K562 (cell line): ENCODE results near the gene LRMDA. TPM values are rescaled to one million over a fixed set of nuclear protein-coding genes. Genes with fewer than 3 reads are reported as not detected.

Experiments used
- CEBPG ChIP-seq, 3 experiments: fragments of 200-800 bp in 1 of 3; sonication (Bioruptor generic) in 1 of 3; sonication (generic) in 1 of 3; formaldehyde crosslinking in 1 of 3; IDR thresholded peaks in 2 of 3; conservative IDR thresholded peaks in 1 of 3; 2 replicates each; pipeline versions ENCODE4 v1.6.1 to v1.8.0; 2016 to 2022; ENCODE audit warnings: missing compliant biosample characterization in 2 of 3, missing genetic modification characterization in 2 of 3, mild to moderate bottlenecking in 1 of 3, missing genetic modification reagents in 1 of 3
- CREB5 ChIP-seq: fragments of 250-450 bp; sonication (Bioruptor Pico); IDR thresholded peaks from 2 replicates; pipeline ENCODE4 v1.5.0; 2020; ENCODE audit warnings: mild to moderate bottlenecking
- EHMT2 ChIP-seq: fragments of 450-650 bp; IDR thresholded peaks from 2 replicates; pipeline ENCODE4 v1.6.1; 2018; ENCODE audit warnings: antibody characterized with exemption
- EP300 ChIP-seq: IDR thresholded peaks from 2 replicates; pipeline ENCODE4 v1.6.1; 2012; ENCODE audit warnings: low read length, improper control_type of control experiment
- ID3 ChIP-seq, 2 experiments: fragments of 250-450 bp in 1 of 2; fragments of 450-650 bp in 1 of 2; sonication (Bioruptor Pico) in 1 of 2; IDR thresholded peaks; 2 replicates each; pipeline versions ENCODE4 v1.6.1 to v1.8.0; 2016 to 2021; ENCODE audit warnings: mild to moderate bottlenecking in 2 of 2, moderate library complexity in 2 of 2, missing compliant biosample characterization in 1 of 2, missing genetic modification characterization in 1 of 2
- KDM4B ChIP-seq, 2 experiments: fragments of 450-650 bp in 1 of 2; sonication (generic) in 1 of 2; IDR thresholded peaks; 2 replicates each; pipeline ENCODE4 v1.6.1; 2016 to 2017; ENCODE audit warnings: borderline replicate concordance in 2 of 2, antibody characterized with exemption in 1 of 2, low read depth in 1 of 2, mild to moderate bottlenecking in 1 of 2
- LEF1 ChIP-seq: fragments of 450-650 bp; IDR thresholded peaks from 2 replicates; pipeline ENCODE4 v1.6.1; 2016; ENCODE audit warnings: mild to moderate bottlenecking
- NCOA4 ChIP-seq: fragments of 450-650 bp; IDR thresholded peaks from 2 replicates; pipeline ENCODE4 v1.6.1; 2018; ENCODE audit warnings: mild to moderate bottlenecking; ENCODE audit not compliant: partially characterized antibody
- NR2C1 ChIP-seq, 2 experiments: fragments of 450-650 bp; IDR thresholded peaks; 2 replicates each; pipeline ENCODE4 v1.6.1; 2017; ENCODE audit warnings: mild to moderate bottlenecking in 2 of 2, antibody characterized with exemption in 1 of 2, inconsistent platforms in 1 of 2, missing compliant biosample characterization in 1 of 2, missing genetic modification characterization in 1 of 2
- PTBP1 ChIP-seq: fragments of 200-400 bp; formaldehyde crosslinking; IDR thresholded peaks from 2 replicates; pipeline ENCODE4 v1.6.1; 2017; ENCODE audit warnings: low read depth, low read length
- RCOR1 ChIP-seq, 2 experiments: IDR thresholded peaks; 2 replicates each; pipeline ENCODE4 v1.6.1; 2012; ENCODE audit warnings: low read depth in 2 of 2, low read length in 2 of 2, borderline replicate concordance in 1 of 2, improper control_type of control experiment in 1 of 2
- SPI1 ChIP-seq: IDR thresholded peaks from 2 replicates; pipeline ENCODE4 v1.6.1; 2011; ENCODE audit warnings: low read depth, low read length, control low read depth, borderline replicate concordance
- STAT5A ChIP-seq: IDR thresholded peaks from 2 replicates; pipeline ENCODE4 v1.6.1; 2012; ENCODE audit warnings: low read length, inconsistent platforms, borderline replicate concordance
- TCF7 ChIP-seq: sonication (generic); IDR thresholded peaks from 2 replicates; pipeline ENCODE4 v1.6.1; 2016; ENCODE audit warnings: antibody characterized with exemption, borderline replicate concordance
- XRCC3 ChIP-seq: fragments of 450-650 bp; IDR thresholded peaks from 2 replicates; pipeline ENCODE4 v1.6.1; 2017; ENCODE audit warnings: mild to moderate bottlenecking, moderate library complexity
- ZFP36 ChIP-seq: fragments of 150-350 bp; IDR thresholded peaks from 2 replicates; pipeline ENCODE4 v1.6.1; 2018; ENCODE audit warnings: low read length, low read depth; ENCODE audit not compliant: partially characterized antibody
- ZNF766 ChIP-seq: fragments of 200-800 bp; sonication (Bioruptor generic); conservative IDR thresholded peaks from 2 replicates; pipeline ENCODE4 v1.6.1; 2016; ENCODE audit warnings: missing genetic modification characterization, missing compliant biosample characterization
- polyA plus RNA-seq, 8 experiments: library from polyadenylated mRNA; depleted of rRNA in 4 of 8; stranded (reverse) in 5 of 8; unstranded in 3 of 8; fragments of >200 nt; fragmentation: Nextera tagmentation in 2 of 8; fragmentation: Illumina TruSeq in 1 of 8; extraction: Ambion mirVana in 2 of 8; extraction: Trizol in 1 of 8; gene quantifications; 2 replicates each; pipeline versions ENCODE4 v1.2.1 to v1.2.3, GENCODE V29; 2011 to 2014; ENCODE audit warnings: inconsistent platforms in 1 of 8, missing spikeins in 1 of 8
- total RNA-seq, 7 experiments: library from RNA; depleted of rRNA in 6 of 7; stranded (reverse); fragments of >200 nt in 6 of 7; fragmentation: Illumina TruSeq in 2 of 7; extraction: Trizol in 2 of 7; gene quantifications; 2 replicates each; pipeline versions ENCODE4 v1.2.1 to v1.2.3, GENCODE V29; 2011 to 2021; ENCODE audit warnings: low replicate concordance in 1 of 7
- TF ChIP-seq, protein P1 (sequence below): sonication (generic); formaldehyde crosslinking; IDR thresholded peaks from 2 replicates; pipeline ENCODE4 v1.5.0; 2020; ENCODE audit warnings: missing genetic modification reagents
- TF ChIP-seq, protein P2 (sequence below): sonication (generic); formaldehyde crosslinking; IDR thresholded peaks from 2 replicates; pipeline ENCODE4 v1.8.0; 2022; ENCODE audit warnings: mild to moderate bottlenecking, missing genetic modification reagents

LRMDA gene
- total and polyA plus RNA-seq, 9 of the 15 experiments (the other 6 are each of a cell fraction or from before 2014, with no cell fraction given): 0.25 TPM; not detected in 8

DNA sequence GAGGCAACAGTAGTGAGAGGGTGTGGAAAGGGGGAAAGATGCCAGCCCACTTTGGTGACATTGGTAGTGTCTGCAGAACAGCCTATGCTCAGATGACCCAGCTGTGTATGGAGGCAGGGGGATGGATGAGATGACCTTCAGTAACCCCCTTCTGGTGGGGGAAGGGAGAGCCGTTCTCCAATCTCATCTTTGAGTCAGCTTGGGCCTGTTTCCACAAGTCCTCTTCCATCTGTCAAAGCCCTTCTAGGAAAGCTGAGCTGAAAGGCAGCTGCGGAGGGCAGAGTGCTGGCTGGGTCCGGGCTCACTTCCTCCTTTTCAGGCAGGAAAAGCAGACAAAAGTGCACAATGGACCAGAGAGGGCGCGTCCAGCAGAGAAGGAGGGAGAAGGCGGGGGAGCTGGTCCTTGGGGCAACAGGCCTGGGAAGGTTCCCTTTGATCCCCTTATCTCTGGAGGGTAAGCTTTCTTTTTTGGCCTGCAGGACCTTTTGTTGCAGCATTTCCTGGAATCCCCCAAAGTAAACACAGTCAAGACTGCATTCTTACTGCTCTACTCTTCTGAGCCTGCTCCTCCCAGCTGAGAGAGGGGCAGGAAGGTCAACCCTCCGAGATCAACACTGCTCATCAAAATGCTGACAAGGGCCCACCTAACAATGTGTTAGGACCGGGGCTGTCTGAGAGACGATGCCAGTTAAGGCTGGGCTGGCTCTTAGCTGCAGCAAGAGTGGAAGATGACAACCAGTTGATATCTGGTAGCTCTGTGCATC, 1.2 kb upstream of the LRMDA start (continued):
- TF ChIP-seq KDM4B (IDR thresholded peaks at IDR 0.05; ENCODE audit: borderline replicate concordance in 2 of 2, low read depth in 1 of 2): peak in 1 of 2 experiments; percentile 34; a peak in 1 of 4 replicates
- TF ChIP-seq CREB5 (CRISPR knock-in tag): no peak
- no peak for TF ChIP-seq XRCC3
- peak; percentile 41 for TF ChIP-seq EP300
- TF ChIP-seq, protein P1, sequence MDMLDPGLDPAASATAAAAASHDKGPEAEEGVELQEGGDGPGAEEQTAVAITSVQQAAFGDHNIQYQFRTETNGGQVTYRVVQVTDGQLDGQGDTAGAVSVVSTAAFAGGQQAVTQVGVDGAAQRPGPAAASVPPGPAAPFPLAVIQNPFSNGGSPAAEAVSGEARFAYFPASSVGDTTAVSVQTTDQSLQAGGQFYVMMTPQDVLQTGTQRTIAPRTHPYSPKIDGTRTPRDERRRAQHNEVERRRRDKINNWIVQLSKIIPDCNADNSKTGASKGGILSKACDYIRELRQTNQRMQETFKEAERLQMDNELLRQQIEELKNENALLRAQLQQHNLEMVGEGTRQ: no peak
- TF ChIP-seq PTBP1: no peak
- 0 out of 2 replicates have a peak, but pooled peaks have one; percentile 21 for TF ChIP-seq ZNF766
- no peak for TF ChIP-seq CEBPG (CRISPR knock-in tag; IDR thresholded peaks at IDR 0.05)
- 0 out of 4 replicates have a peak, but pooled peaks of 1 of the 2 experiments have one; percentile 28 for TF ChIP-seq CEBPG (tag; conservative IDR thresholded peaks at IDR 0.05 in 1 of 2, IDR thresholded peaks at IDR 0.05 in 1 of 2)
- peak; percentile 50 for TF ChIP-seq ZFP36
- no peak for TF ChIP-seq NCOA4
- TF ChIP-seq, protein P2, sequence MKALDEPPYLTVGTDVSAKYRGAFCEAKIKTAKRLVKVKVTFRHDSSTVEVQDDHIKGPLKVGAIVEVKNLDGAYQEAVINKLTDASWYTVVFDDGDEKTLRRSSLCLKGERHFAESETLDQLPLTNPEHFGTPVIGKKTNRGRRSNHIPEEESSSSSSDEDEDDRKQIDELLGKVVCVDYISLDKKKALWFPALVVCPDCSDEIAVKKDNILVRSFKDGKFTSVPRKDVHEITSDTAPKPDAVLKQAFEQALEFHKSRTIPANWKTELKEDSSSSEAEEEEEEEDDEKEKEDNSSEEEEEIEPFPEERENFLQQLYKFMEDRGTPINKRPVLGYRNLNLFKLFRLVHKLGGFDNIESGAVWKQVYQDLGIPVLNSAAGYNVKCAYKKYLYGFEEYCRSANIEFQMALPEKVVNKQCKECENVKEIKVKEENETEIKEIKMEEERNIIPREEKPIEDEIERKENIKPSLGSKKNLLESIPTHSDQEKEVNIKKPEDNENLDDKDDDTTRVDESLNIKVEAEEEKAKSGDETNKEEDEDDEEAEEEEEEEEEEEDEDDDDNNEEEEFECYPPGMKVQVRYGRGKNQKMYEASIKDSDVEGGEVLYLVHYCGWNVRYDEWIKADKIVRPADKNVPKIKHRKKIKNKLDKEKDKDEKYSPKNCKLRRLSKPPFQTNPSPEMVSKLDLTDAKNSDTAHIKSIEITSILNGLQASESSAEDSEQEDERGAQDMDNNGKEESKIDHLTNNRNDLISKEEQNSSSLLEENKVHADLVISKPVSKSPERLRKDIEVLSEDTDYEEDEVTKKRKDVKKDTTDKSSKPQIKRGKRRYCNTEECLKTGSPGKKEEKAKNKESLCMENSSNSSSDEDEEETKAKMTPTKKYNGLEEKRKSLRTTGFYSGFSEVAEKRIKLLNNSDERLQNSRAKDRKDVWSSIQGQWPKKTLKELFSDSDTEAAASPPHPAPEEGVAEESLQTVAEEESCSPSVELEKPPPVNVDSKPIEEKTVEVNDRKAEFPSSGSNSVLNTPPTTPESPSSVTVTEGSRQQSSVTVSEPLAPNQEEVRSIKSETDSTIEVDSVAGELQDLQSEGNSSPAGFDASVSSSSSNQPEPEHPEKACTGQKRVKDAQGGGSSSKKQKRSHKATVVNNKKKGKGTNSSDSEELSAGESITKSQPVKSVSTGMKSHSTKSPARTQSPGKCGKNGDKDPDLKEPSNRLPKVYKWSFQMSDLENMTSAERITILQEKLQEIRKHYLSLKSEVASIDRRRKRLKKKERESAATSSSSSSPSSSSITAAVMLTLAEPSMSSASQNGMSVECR (CRISPR knock-in tag): no peak
- TF ChIP-seq TCF7: peak; percentile 73; the same call in 1 of the 2 replicates
- peak; percentile 96 for TF ChIP-seq SPI1
- no peak for TF ChIP-seq EHMT2
- no peak for TF ChIP-seq ID3 (CRISPR knock-in tag; IDR thresholded peaks at IDR 0.05)
- peak; percentile 97 for TF ChIP-seq ID3 (tag; IDR thresholded peaks at IDR 0.05)
- TF ChIP-seq RCOR1 (IDR thresholded peaks at IDR 0.05; ENCODE audit: borderline replicate concordance in 1 of 2, low read depth in 2 of 2, low read length in 2 of 2): peak in 1 of 2 experiments; percentile 61; a peak in 2 of 4 replicates
- peak; percentile 86 for TF ChIP-seq NR2C1 (IDR thresholded peaks at IDR 0.05)
- peak; percentile 93 for TF ChIP-seq NR2C1 (tag; IDR thresholded peaks at IDR 0.05)
- peak; percentile 91 for TF ChIP-seq LEF1
- TF ChIP-seq STAT5A: peak; percentile 31; the same call in 1 of the 2 replicates
